Ovary (tissue), 9 donors: ENCODE data around the gene TADA2A. TPM values are rescaled to one million over a fixed set of nuclear protein-coding genes. Genes with fewer than 3 reads are reported as not detected.

ENCODE experiments used
- DNase-seq, 5 donors: peaks; one replicate each; pipeline ENCODE4 v3.0.0-alpha.2; 2019 to 2020
- H3K27ac ChIP-seq, 2 donors: fragments of 200-600 bp; one replicate each; pipeline versions ENCODE4 v1.5.1 to v1.8.0; 2019 to 2022
- H3K27me3 ChIP-seq: fragments of 200-600 bp; one replicate; pipeline ENCODE4 v1.8.0; 2022
- H3K36me3 ChIP-seq: fragments of 200-600 bp; sonication (generic); one replicate; pipeline ENCODE4 v1.5.1; 2019
- H3K4me1 ChIP-seq: one replicate; pipeline ENCODE4 v1.8.1; 2013; ENCODE audit warnings: mild to moderate bottlenecking, moderate library complexity; ENCODE audit not compliant: insufficient read depth
- H3K4me3 ChIP-seq: fragments of 200-600 bp; sonication (generic); one replicate; pipeline ENCODE4 v1.5.1; 2017
- H3K9me3 ChIP-seq, 2 donors: fragments of 200-600 bp in 1 of 2; sonication (generic) in 1 of 2; one replicate each; pipeline versions ENCODE4 v1.5.1 to v1.8.1; 2013 to 2019; ENCODE audit warnings: mild to moderate bottlenecking in 1 of 2, moderate library complexity in 1 of 2
- CTCF ChIP-seq, 3 donors: fragments of 450-650 bp in 2 of 3; fragments of 200-600 bp in 1 of 3; IDR thresholded peaks; one replicate each; pipeline versions ENCODE4 v1.5.1 to v1.8.0; 2016 to 2022; ENCODE audit warnings: antibody characterized with exemption in 3 of 3, mild to moderate bottlenecking in 1 of 3
- EP300 ChIP-seq: sonication (generic); formaldehyde crosslinking; IDR thresholded peaks from one replicate; pipeline ENCODE4 v1.6.1; 2017; ENCODE audit warnings: antibody characterized with exemption
- POLR2A ChIP-seq: fragments of 450-650 bp; IDR thresholded peaks from one replicate; pipeline ENCODE4 v1.6.1; 2017; ENCODE audit warnings: antibody characterized with exemption, mild to moderate bottlenecking, moderate library complexity
- WGBS, 3 donors: extraction: QIAGEN DNeasy Blood & Tissue Kit in 1 of 3; methylation state at CpG; one replicate each; pipeline versions ENCODE4 v1.1.5 to v1.1.7; 2013 to 2017; 5-methylcytosine and 5-hydroxymethylcytosine counted together
- intact Hi-C, 4 donors: fragments of 100-400 bp; cut with DNase I; formaldehyde crosslinking; loops; one replicate each; pipeline versions ENCODE4 v1.11.0 to v1.15.1; 2022 to 2023
- polyA plus RNA-seq, 2 donors: library from polyadenylated mRNA; stranded (reverse); fragments of 200-250 nt in 1 of 2; fragments of 350-450 nt in 1 of 2; fragmentation: Illumina TruSeq in 1 of 2; extraction: RNeasy Lipid Tissue Mini Kit (QIAGEN cat#74804) in 1 of 2; gene quantifications; one replicate each; pipeline ENCODE4 v1.2.3, GENCODE V29; 2013 to 2014
- total RNA-seq, 7 donors: library from RNA; depleted of rRNA in 2 of 7; stranded (reverse); fragments of >200 nt in 2 of 7; fragmentation: NEBNext Ultra II Directional in 3 of 7; extraction: Animal tissue kit (Norgen Biotek cat#: 25700) in 3 of 7; gene quantifications; one replicate each; pipeline versions ENCODE4 v1.1.0 to v1.2.4, GENCODE V29; 2016 to 2023
- donor health status: DM: no; HTN: no; CAD: no; lungs with moderate emphysema.
- donor health status: DM: no; HTN: no; CAD: no.
- donor health status: Bipolar disorder and iron deficiency.
- donor health status: DM: yes; HTN: yes; CAD: no.
- donor health status: DM: no; HTN: no; CAD: no.
- donor health status: DM: yes; HTN: yes; CAD: no.

The TADA2A gene
- total and polyA plus RNA-seq, 9 donors = 9.2 to 33.2 (median 23.1) TPM

GRCh38 chr17:37500378-37500777, 93.7 kb downstream of the TADA2A start:
- Histone ChIP-seq H3K4me3 (no peak overlapping the region), H3K9me3 (no peaks in the 10 kb centered on the region), H3K27ac (no peak overlapping the region), H3K27me3 (no peaks in the 10 kb centered on the region), H3K4me1 (no peaks in the 10 kb centered on the region), H3K36me3 (no peaks in the 10 kb centered on the region)
- intact Hi-C loops = no loop called here
- no peak for TF ChIP-seq CTCF (IDR thresholded peaks at IDR 0.05)
- TF ChIP-seq POLR2A = no peak
- TF ChIP-seq EP300 = no peak
- no peak for DNase-seq

GRCh38 chr17:37502009-37502936, 95.6 kb downstream of the TADA2A start:
- H3K36me3 ChIP-seq = no peaks in the 10 kb centered on the region
- no peaks in the 10 kb centered on the region for H3K4me1 ChIP-seq
- no peak overlapping the region for H3K4me3 ChIP-seq
- no peak overlapping the region for H3K27ac ChIP-seq
- 85 to 90% (median 88%) methylated on average over 10 of the region's 10 CpGs for WGBS, 3 donors
- no peaks in the 10 kb centered on the region for H3K9me3 ChIP-seq
- no peak for DNase-seq
- H3K27me3 ChIP-seq = no peaks in the 10 kb centered on the region
- no peak for TF ChIP-seq CTCF (IDR thresholded peaks at IDR 0.05)
- TF ChIP-seq EP300 = no peak
- TF ChIP-seq POLR2A = no peak
- intact Hi-C loops = no loop called here

- 92 to 93% (median 93%) methylated on average over 6 of the region's 6 CpGs for WGBS, 3 donors
- intact Hi-C loops = no loop called here
- Histone ChIP-seq H3K27me3 (no peaks in the 10 kb centered on the region), H3K9me3 (no peaks in the 10 kb centered on the region), H3K4me3 (no peak overlapping the region), H3K27ac (no peak overlapping the region), H3K4me1 (no peaks in the 10 kb centered on the region), H3K36me3 (no peaks in the 10 kb centered on the region)
- DNase-seq = no peak
- TF ChIP-seq POLR2A = no peak
- no peak for TF ChIP-seq CTCF (IDR thresholded peaks at IDR 0.05)
- TF ChIP-seq EP300 = no peak
These were observed 96.5 kb downstream of the TADA2A start for GRCh38 chr17:37503148-37503547.

- intact Hi-C loops = no loop called here
- H3K27ac ChIP-seq = no peak overlapping the region
- WGBS, 3 donors = 82 to 88% (median 86%) methylated on average over 3 of the region's 3 CpGs
These were observed 98.6 kb downstream of the TADA2A start for GRCh38 chr17:37505333-37505732.

More at GRCh38 chr17:37505333-37505732, 98.6 kb downstream of the TADA2A start:
- H3K9me3 ChIP-seq = no peaks in the 10 kb centered on the region
- no peak overlapping the region for H3K4me3 ChIP-seq
- H3K27me3 ChIP-seq = no peaks in the 10 kb centered on the region
- no peaks in the 10 kb centered on the region for H3K4me1 ChIP-seq
- TF ChIP-seq EP300 (no peak), POLR2A (no peak), CTCF (IDR thresholded peaks at IDR 0.05) (no peak)
- no peaks in the 10 kb centered on the region for H3K36me3 ChIP-seq
- DNase-seq = no peak
